CD14-positive monocyte (primary cell): ENCODE data around the gene SLC25A11. TPM values are rescaled to one million over a fixed set of nuclear protein-coding genes. Genes with fewer than 3 reads are reported as not detected.

Source experiments
- DNase-seq, 3 donors: peaks; one replicate each; pipeline ENCODE4 v3.0.0-alpha.2; 2011 to 2022
- H2AFZ ChIP-seq: 2 replicates; pipeline ENCODE4 v1.6.0; 2012; ENCODE audit warnings: mild to moderate bottlenecking, low read depth, low read length, inconsistent platforms; ENCODE audit not compliant: insufficient read depth, poor library complexity, severe bottlenecking
- H3K27ac ChIP-seq, 2 donors: 1 replicate in 1 of 2; 2 replicates in 1 of 2; pipeline ENCODE4 v1.5.1; 2012 to 2013; ENCODE audit warnings: low read length in 2 of 2, control low read depth in 1 of 2, inconsistent platforms in 1 of 2, low read depth in 1 of 2, mild to moderate bottlenecking in 1 of 2
- H3K27me3 ChIP-seq, 2 donors: one replicate each; pipeline versions ENCODE4 v1.6.0 to v1.6.1; 2011 to 2013; ENCODE audit warnings: low read length in 2 of 2; ENCODE audit not compliant: control insufficient read depth in 2 of 2, insufficient read depth in 2 of 2
- H3K36me3 ChIP-seq, 2 donors: replicated peaks in 1 of 2; 1 replicate in 1 of 2; 2 replicates in 1 of 2; pipeline versions ENCODE4 v1.5.1 to v1.6.1; 2012 to 2013; ENCODE audit warnings: low read length in 2 of 2, control low read depth in 1 of 2, inconsistent platforms in 1 of 2, mild to moderate bottlenecking in 1 of 2; ENCODE audit not compliant: insufficient read depth in 2 of 2, control insufficient read depth in 1 of 2
- H3K4me1 ChIP-seq, 2 donors: 1 replicate in 1 of 2; 2 replicates in 1 of 2; pipeline versions ENCODE4 v1.5.1 to v1.6.1; 2012 to 2013; ENCODE audit warnings: low read length in 2 of 2, control low read depth in 1 of 2, inconsistent platforms in 1 of 2, mild to moderate bottlenecking in 1 of 2, moderate library complexity in 1 of 2; ENCODE audit not compliant: insufficient read depth in 2 of 2, control insufficient read depth in 1 of 2
- H3K4me2 ChIP-seq: replicated peaks from 2 replicates; pipeline ENCODE3; 2012; ENCODE audit warnings: low read length, moderate library complexity, mild to moderate bottlenecking; ENCODE audit not compliant: poor library complexity, severe bottlenecking; ENCODE audit errors: extremely low read depth
- H3K4me3 ChIP-seq, 3 experiments: fragments of 200-600 bp in 1 of 3; sonication (generic) in 1 of 3; replicated peaks in 1 of 3; 1 replicate in 2 of 3; 2 replicates in 1 of 3; pipeline ENCODE4 v1.5.1; 2011 to 2013; ENCODE audit warnings: low read length in 3 of 3, mild to moderate bottlenecking in 3 of 3, control low read depth in 2 of 3, low read depth in 2 of 3, inconsistent platforms in 1 of 3, moderate library complexity in 1 of 3
- H3K79me2 ChIP-seq: 2 replicates; pipeline ENCODE4 v1.6.0; 2012; ENCODE audit warnings: mild to moderate bottlenecking, control low read depth, inconsistent platforms, low read length, moderate library complexity; ENCODE audit not compliant: insufficient read depth
- H3K9ac ChIP-seq: 2 replicates; pipeline ENCODE4 v1.6.0; 2017; ENCODE audit warnings: low read length, mild to moderate bottlenecking; ENCODE audit not compliant: insufficient read depth, poor library complexity, severe bottlenecking
- H3K9me3 ChIP-seq, 2 donors: replicated peaks in 1 of 2; 1 replicate in 1 of 2; 2 replicates in 1 of 2; pipeline versions ENCODE4 v1.5.1 to v1.6.1; 2012 to 2013; ENCODE audit warnings: low read length in 2 of 2, control low read depth in 1 of 2; ENCODE audit not compliant: control insufficient read depth in 1 of 2, insufficient read depth in 1 of 2
- H4K20me1 ChIP-seq: 2 replicates; pipeline ENCODE4 v1.6.0; 2012; ENCODE audit warnings: mild to moderate bottlenecking, low read length, control low read depth, moderate library complexity; ENCODE audit not compliant: insufficient read depth
- H3K27ac Mint-ChIP-seq, 7 donors: one replicate each; pipeline ENCODE4 v1.8.0; 2020; ENCODE audit warnings: mild to moderate bottlenecking in 7 of 7, mixed read lengths in 7 of 7, moderate library complexity in 6 of 7, inconsistent platforms in 2 of 7
- H3K27me3 Mint-ChIP-seq, 3 donors: one replicate each; pipeline ENCODE4 v1.8.0; 2021 to 2022; ENCODE audit warnings: low read depth in 3 of 3, mild to moderate bottlenecking in 3 of 3, mixed read lengths in 3 of 3, moderate library complexity in 3 of 3, inconsistent platforms in 1 of 3
- H3K36me3 Mint-ChIP-seq, 2 donors: one replicate each; pipeline ENCODE4 v1.8.0; 2020; ENCODE audit warnings: mixed read lengths in 2 of 2, inconsistent platforms in 1 of 2, mild to moderate bottlenecking in 1 of 2
- H3K4me1 Mint-ChIP-seq: one replicate; pipeline ENCODE4 v1.8.0; 2020; ENCODE audit warnings: mild to moderate bottlenecking, mixed read lengths
- H3K4me3 Mint-ChIP-seq, 2 donors: one replicate each; pipeline ENCODE4 v1.8.0; 2020; ENCODE audit warnings: mild to moderate bottlenecking in 2 of 2, mixed read lengths in 2 of 2, moderate library complexity in 1 of 2
- H3K9me3 Mint-ChIP-seq, 7 donors: one replicate each; pipeline ENCODE4 v1.8.0; 2020 to 2022; ENCODE audit warnings: mixed read lengths in 7 of 7, mild to moderate bottlenecking in 6 of 7, moderate library complexity in 6 of 7, inconsistent platforms in 2 of 7
- CTCF ChIP-seq: fragments of 200-600 bp; IDR thresholded peaks from one replicate; pipeline ENCODE4 v1.8.0; 2022; ENCODE audit warnings: antibody characterized with exemption, mild to moderate bottlenecking
- WGBS: methylation state at CpG from one replicate; pipeline ENCODE4 v1.1.5; 2013; ENCODE audit warnings: missing lambda C conversion rate; ENCODE audit not compliant: insufficient coverage; 5-methylcytosine and 5-hydroxymethylcytosine counted together
- intact Hi-C, 2 donors: fragments of 100-400 bp; cut with micrococcal nuclease; formaldehyde crosslinking; loops; one replicate each; pipeline versions ENCODE4 v1.15.0 to v1.15.1; 2023
- polyA plus RNA-seq, 3 donors: library from polyadenylated mRNA; depleted of rRNA in 1 of 3; unstranded in 2 of 3; stranded (reverse) in 1 of 3; fragments of 300-500 nt in 2 of 3; fragments of >200 nt in 1 of 3; fragmentation: Illumina TruSeq in 2 of 3; gene quantifications; 1 replicate in 2 of 3; 2 replicates in 1 of 3; pipeline ENCODE4 v1.2.3, GENCODE V29; 2012 to 2021

SLC25A11 gene
- polyA plus RNA-seq, 3 donors, result 65.2 to 138 (median 111) TPM

GRCh38 chr17:4932756-4933155, 7.1 kb downstream of the SLC25A11 start:
- no peak for DNase-seq
- WGBS, result 95% methylated on average over 12 of the region's 12 CpGs
- no peak overlapping the region for H3K27ac Mint-ChIP-seq
- no peak overlapping the region for H3K4me2 ChIP-seq
- peaks cover 7 to 14% (median 13%) of the 10 kb centered on the region in 3 donors for H3K27me3 Mint-ChIP-seq
- intact Hi-C loops, result no loop called here
- no peak overlapping the region for H3K27ac ChIP-seq
- peaks cover 30 to 35% of the 10 kb centered on the region in 2 donors for H3K36me3 Mint-ChIP-seq
- peaks cover 41% of the 10 kb centered on the region for H3K4me1 Mint-ChIP-seq
- peaks cover 13 to 16% of the 10 kb centered on the region in 2 donors for H3K36me3 ChIP-seq
- TF ChIP-seq CTCF, result no peak
- peak overlapping the region in 1 of 2 donors; percentile 35 for H3K4me3 Mint-ChIP-seq
- H3K27me3 ChIP-seq, result no peaks in the 10 kb centered on the region
- no peaks in the 10 kb centered on the region for H3K9me3 Mint-ChIP-seq
- H3K4me1 ChIP-seq, result peaks cover 32% of the 10 kb centered on the region in 2 donors
- no peak overlapping the region for H3K4me3 ChIP-seq
- peaks cover 11% of the 10 kb centered on the region for H4K20me1 ChIP-seq
- H3K9ac ChIP-seq, result no peak overlapping the region
- H2AFZ ChIP-seq, result no peak overlapping the region
- H3K79me2 ChIP-seq, result peaks cover 5% of the 10 kb centered on the region
- no peaks in the 10 kb centered on the region for H3K9me3 ChIP-seq

- Histone ChIP-seq H3K4me1 (peaks cover 32% of the 10 kb centered on the region in 2 donors), H4K20me1 (peaks cover 5% of the 10 kb centered on the region), H3K27ac (no peak within 1 kb of the TSS), H3K4me2 (peak within 1 kb of the TSS; percentile 61), H3K27me3 (no peaks in the 10 kb centered on the region), H3K36me3 (peaks cover 5 to 8% of the 10 kb centered on the region in 2 donors), H3K9me3 (no peaks in the 10 kb centered on the region), H2AFZ (peak within 1 kb of the TSS; percentile 50), H3K4me3 (peak within 1 kb of the TSS in 1 of 3 experiments; percentile 23), H3K9ac (no peak within 1 kb of the TSS), H3K79me2 (no peaks in the 10 kb centered on the region)
- Mint-ChIP-seq H3K27ac (peak within 1 kb of the TSS in 3 of 7 donors; percentile 15 to 50 (median 19)), H3K27me3 (peaks cover 4 to 14% (median 13%) of the 10 kb centered on the region in 3 donors), H3K4me1 (peaks cover 38% of the 10 kb centered on the region), H3K36me3 (peaks cover 23 to 27% of the 10 kb centered on the region in 2 donors), H3K9me3 (no peaks in the 10 kb centered on the region), H3K4me3 (peak within 1 kb of the TSS; percentile 53 to 76)
- 30% methylated on average over 5 of the region's 14 CpGs for WGBS
- TF ChIP-seq CTCF, result no peak
- intact Hi-C loops, result no loop called here
- DNase-seq, result peak in 2 of 3 donors; percentile 20 to 67
Observed at GRCh38 chr17:4931963-4932362, 7.9 kb downstream of the SLC25A11 start, which contains the start of gene GP1BA. Gene GP1BA, plus strand, starts transcription at chr17:4932277. Its CDS starts 328 bp downstream, at chr17:4932605.
